Fibroblast of the aortic adventitia (primary cell): Measurements from ENCODE around the gene VAV2. TPM values are rescaled to one million over a fixed set of nuclear protein-coding genes. Genes with fewer than 3 reads are reported as not detected.

Experiments
- DNase-seq: peaks from one replicate; pipeline ENCODE4 v3.0.0-alpha.2; 2010; ENCODE audit warnings: low read depth
- H3K4me3 ChIP-seq: 2 replicates; pipeline ENCODE4 v1.5.1; 2011; ENCODE audit warnings: low read depth, mild to moderate bottlenecking, control low read depth, low read length, moderate library complexity
- total RNA-seq: library from RNA; depleted of rRNA; stranded (reverse); fragments of >200 nt; gene quantifications from 2 replicates; pipeline ENCODE4 v1.2.3, GENCODE V29; 2012; ENCODE audit warnings: low replicate concordance
- TF ChIP-seq, protein P1 (sequence below): IDR thresholded peaks from 2 replicates; pipeline ENCODE4 v1.5.1; 2011; ENCODE audit warnings: mild to moderate bottlenecking, low read length, control low read depth, inconsistent platforms; ENCODE audit not compliant: insufficient read depth

Gene VAV2
- total RNA-seq, 1 donor: 10.9 TPM

DNA sequence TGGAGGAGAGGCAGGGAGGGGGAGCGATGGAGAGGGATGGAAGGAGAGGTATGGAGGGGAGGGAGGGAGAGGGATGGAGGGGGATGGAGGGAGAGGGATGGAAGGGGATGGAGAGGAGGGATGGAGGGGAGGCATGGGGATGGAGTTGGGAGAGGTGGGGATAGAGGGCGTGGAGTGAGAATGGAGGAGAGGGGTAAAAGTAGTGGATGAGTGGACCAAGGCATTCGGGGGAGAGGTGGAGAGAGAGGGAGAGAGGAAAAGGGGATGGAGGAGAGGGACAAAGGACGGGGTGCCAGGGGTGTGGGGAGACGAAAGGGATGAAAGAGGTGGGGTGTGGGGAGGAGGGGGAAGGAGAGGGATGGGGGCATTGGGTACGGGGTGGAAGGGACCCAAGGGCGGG, 100.4 kb downstream of the VAV2 start:
- TF ChIP-seq, protein P1, sequence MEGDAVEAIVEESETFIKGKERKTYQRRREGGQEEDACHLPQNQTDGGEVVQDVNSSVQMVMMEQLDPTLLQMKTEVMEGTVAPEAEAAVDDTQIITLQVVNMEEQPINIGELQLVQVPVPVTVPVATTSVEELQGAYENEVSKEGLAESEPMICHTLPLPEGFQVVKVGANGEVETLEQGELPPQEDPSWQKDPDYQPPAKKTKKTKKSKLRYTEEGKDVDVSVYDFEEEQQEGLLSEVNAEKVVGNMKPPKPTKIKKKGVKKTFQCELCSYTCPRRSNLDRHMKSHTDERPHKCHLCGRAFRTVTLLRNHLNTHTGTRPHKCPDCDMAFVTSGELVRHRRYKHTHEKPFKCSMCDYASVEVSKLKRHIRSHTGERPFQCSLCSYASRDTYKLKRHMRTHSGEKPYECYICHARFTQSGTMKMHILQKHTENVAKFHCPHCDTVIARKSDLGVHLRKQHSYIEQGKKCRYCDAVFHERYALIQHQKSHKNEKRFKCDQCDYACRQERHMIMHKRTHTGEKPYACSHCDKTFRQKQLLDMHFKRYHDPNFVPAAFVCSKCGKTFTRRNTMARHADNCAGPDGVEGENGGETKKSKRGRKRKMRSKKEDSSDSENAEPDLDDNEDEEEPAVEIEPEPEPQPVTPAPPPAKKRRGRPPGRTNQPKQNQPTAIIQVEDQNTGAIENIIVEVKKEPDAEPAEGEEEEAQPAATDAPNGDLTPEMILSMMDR: no peak
- DNase-seq: no peak
- no peak overlapping the region for H3K4me3 ChIP-seq

DNA sequence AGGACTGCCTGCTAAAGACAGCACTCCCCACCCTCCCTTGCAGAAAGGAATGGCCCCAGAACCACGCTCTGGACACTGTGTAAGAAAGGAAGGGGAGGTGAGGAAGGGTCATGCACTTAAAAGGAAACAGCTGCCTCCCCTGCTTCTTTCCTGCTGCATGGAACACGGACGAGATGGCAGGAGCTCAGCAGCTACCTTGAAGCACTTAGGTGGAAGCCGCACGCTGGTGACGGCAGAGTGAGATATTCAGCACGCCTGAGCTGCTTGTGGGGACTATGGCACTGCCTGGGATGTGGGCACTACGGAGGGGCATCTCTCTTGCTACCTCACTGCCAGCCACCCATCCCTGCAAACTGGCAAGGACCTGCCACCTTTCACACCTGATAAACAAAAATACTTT, 101.5 kb downstream of the VAV2 start:
- H3K4me3 ChIP-seq: no peak overlapping the region
- DNase-seq: no peak
- TF ChIP-seq, protein P1: no peak

DNA sequence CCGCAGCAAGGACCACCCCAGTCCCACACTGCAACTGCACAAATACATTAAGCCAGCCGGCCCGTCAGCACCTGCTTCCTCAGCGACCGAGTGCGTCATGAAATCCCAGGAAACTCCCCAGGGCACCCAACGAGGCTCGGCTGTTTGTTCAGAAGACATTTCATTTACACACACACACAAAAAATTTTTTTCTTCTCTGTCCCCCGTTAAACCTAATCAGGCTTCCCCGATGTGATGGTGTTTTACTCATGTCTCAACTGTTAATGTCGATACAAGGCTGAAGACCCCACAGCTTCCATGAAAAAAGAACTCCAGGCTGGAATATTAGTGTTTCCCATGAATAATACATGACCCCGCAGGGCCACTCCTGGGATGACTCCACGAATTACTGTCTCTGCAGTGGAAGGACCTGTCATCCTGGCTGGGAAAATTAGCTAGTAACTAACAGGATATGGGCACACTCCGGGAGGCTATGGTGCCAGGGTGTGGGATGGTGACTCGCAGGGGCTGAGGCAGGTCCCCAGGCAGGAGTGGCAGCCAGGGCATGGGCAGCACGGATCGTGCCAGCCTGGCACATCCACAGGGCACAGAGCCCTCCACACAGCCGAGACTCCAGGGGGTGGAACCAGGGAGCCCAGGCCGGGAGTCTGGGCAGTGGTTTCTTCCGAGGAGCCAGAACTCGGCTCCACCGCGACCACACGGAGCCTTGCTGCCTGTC, 102.4 kb downstream of the VAV2 start:
- H3K4me3 ChIP-seq: no peak overlapping the region
- no peak for DNase-seq
- TF ChIP-seq, protein P1: no peak

DNA sequence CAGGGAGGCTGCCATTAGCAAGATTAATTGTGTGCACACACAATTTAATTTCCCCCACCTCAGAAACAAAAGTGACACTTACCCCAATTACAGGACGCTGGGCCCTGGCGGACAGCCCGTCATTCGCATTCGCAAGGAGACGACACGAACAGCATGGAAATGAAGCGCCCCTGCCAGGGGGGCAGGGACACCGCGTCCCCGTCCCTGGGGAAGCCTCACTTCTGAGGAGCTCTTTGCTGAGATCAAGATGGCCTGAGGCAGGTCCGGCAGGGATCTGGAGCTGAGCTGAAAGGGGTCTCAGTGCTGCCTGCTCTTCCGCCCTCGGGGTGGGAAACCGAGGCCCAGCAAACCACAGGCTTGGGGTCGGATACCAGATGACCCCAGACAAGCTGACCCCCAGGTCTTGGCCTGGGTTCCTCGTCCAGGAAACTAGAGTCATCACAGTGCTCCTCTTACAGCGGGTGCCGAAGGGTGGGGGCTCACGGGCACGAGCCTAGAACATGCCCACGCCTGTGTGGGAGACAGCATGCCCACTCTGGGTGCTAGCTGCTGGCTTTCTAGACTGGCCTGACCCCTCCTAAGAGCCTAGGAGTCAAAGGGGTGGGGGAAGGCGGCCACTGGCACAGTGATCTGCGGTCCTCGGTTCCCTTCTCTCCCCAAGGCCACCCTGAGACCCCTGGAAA, 103.2 kb downstream of the VAV2 start:
- TF ChIP-seq, protein P1: no peak
- DNase-seq: no peak
- H3K4me3 ChIP-seq: no peak overlapping the region

DNA sequence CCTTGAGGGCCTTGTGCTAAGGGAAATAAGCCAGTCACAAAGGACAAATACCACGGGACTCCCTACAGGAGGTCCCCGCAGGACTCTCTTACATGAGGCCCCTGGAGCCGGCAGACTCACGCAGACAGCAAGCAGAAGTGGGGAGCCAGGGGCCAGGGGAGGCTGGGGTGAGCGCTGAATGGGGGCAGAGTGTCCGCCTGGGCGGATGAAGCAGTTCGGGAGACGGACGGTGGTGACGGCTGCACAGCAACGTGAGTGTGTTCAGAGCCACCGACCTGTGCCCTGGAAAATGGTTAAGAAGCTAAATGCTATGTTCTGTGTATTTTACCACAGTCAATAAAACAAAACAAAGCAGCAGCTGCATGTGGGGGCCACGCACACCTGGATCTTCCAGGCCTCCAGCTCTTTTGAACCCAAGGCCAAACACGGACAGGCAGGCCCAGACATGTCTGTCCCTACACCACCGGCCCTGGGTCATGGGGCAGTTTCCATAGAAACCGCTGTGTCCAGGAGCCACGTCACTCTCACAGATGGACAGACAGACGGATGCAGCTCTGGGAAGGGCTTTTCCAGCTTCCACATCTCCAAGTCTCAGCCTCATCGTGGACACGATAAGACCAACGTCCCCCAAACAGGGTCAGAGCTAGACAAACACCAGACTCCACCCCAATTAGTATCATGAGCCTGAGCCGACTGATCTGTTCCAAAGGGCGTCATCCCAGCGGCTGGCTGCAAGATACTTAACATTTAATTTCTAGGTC, 103.9 kb downstream of the VAV2 start:
- DNase-seq: no peak
- H3K4me3 ChIP-seq: no peak overlapping the region
- TF ChIP-seq, protein P1: no peak

DNA sequence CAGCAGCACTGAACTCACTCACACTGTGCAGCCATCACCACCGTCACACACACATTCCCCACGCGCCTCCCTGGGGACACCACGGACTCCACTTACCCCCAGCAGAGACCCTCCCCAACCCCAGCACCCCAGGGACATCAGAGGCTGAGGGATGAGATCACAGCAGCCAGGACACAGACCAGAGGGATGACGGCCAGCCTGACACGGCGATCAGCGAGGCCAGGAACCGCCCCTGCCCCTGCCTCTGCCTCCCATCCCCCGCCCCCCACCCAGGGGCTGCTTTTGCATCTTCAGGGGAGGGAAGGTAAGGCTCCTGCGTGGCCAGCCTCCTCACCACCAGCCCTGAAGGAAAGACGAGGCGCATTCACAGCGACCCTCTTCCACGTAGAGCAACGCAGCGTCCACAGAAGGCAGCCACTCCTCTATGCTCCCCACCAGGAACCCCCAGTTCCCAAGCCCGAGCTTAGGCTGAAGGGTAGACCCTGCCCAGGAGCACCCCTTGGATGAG, 104.5 kb downstream of the VAV2 start:
- no peak overlapping the region for H3K4me3 ChIP-seq
- DNase-seq: no peak
- TF ChIP-seq, protein P1: no peak
